GM12874 (cell line): ENCODE results near the gene SPON2.

Experiments
- TF ChIP-seq, protein P1 (sequence below): IDR thresholded peaks from 2 replicates; pipeline ENCODE4 v1.5.1; 2011; ENCODE audit warnings: low read depth, mild to moderate bottlenecking, control low read depth, low read length, moderate library complexity; ENCODE audit not compliant: insufficient read depth

The SPON2 gene

DNA sequence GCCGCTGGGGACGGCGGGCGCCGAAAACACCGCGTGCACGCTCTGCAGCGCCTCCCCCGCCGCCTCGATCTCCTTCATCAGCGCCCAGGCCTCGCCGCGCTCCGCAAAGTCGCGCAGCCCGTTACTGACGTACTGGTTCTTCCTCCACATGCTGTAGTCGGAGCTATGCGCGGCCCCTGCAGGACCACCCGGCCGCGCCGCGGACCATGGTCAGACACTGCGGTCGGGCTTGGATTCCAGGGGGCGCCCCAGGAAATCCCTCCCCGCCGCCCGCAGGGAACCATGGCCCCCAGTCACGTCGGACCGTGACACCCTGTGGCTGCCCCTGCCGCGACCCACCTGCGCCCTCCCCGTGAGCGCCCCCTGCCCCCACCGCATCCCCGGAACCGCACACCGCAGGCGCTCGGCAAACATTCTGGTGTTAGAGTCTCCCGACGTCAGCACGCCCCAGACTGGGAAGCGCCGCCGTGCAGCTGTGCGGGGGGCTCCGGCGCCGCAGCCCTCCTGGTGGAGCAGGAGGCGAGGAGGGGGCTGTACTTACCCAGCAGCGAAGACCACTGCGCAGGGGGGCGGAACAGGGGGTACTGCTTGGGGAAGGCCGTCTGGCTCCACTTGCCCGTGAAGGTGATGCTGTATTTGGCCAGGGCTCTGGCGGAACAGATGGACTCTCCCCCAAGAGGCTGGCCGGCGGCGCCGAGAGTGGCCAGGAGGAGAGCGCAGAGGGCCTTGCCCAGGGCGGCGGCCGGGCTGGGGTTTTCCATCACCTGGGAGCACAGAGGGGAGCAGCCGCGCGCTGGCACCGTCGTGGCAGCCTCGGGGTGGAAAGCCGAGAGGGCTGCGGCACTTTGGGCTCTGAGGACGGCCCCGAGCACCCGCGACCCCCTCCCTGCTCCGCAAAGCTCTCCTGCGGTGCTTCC lies 814 bp downstream of the SPON2 start:
- TF ChIP-seq, protein P1, sequence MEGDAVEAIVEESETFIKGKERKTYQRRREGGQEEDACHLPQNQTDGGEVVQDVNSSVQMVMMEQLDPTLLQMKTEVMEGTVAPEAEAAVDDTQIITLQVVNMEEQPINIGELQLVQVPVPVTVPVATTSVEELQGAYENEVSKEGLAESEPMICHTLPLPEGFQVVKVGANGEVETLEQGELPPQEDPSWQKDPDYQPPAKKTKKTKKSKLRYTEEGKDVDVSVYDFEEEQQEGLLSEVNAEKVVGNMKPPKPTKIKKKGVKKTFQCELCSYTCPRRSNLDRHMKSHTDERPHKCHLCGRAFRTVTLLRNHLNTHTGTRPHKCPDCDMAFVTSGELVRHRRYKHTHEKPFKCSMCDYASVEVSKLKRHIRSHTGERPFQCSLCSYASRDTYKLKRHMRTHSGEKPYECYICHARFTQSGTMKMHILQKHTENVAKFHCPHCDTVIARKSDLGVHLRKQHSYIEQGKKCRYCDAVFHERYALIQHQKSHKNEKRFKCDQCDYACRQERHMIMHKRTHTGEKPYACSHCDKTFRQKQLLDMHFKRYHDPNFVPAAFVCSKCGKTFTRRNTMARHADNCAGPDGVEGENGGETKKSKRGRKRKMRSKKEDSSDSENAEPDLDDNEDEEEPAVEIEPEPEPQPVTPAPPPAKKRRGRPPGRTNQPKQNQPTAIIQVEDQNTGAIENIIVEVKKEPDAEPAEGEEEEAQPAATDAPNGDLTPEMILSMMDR, result no peak

DNA sequence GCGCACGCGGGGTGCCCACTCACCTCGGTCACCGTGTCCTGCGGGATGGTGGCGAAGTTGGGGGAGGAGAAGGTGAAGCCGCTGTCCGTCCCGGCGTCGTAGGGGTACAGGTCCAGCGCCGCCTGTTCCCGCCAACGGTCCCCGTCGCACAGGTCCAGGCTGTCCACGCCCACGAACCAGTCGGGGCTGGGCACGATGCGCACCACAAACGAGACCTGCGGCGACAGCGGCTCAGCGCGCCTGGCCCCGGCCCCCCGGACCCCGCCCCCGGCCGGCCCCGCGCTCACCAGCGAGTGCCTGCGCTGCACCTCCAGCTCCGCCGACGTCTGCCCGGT lies 1.4 kb downstream of the SPON2 start:
- TF ChIP-seq, protein P1, result no peak

DNA sequence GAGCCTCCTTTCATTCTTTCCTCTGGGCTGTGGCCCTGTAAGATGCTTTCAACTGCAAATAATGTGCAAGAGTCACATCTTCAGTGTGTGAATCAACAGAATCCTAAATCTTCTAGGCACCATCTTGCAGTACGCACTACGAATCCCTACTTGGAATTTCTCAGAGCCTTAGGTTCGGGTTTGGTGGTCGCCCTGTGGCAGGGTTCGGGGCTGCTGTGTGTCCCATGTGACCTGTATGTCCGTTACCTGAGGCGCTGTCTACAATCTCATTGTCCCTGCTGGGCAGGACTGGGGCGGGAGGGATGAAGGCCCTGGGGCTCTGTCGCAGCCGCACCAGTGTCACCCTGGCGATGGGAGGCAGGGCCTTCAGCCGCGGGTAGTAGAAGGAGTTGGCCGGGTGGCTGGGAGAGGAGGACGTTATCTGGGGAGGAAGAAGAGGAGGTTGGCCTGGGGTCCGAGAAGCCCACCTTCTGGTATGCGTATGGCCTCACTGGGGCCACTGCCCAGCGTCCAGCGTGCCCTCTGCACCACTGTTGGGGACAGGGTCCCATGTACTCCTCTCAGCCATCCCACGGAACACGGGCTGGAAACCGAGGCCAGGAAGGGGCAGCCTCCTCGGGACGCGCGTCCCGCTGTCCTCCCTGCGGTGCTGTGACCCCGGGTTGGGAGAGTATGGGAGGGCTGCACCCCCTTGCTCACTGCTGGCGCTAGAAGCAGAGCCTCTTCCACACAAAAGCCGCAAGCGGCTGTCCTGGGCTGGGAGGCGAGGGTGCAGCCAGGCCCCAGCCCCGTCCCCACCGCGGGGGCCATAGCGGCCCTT lies 2.0 kb downstream of the SPON2 start:
- TF ChIP-seq, protein P1, result no peak

DNA sequence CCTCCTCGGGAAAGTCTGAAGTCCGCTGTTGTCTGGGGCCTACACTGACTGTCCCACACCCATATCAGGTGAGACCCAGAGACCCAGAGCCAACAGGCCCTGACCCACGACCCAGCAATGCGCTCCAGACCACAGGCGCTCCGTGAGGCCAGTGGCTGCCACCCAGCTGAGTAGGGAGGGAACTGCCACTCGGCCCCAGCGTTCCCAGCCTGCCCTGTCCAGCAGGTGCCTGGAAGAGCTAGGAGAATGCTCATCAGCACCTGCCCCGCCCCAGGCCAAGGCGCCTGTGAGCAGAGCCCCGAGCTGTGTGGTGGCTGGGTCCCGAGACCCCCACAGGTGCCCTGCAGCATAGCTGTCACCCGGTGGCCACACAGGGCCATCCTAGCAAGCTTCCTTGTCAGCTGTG lies 2.7 kb downstream of the SPON2 start:
- TF ChIP-seq, protein P1, result no peak

DNA sequence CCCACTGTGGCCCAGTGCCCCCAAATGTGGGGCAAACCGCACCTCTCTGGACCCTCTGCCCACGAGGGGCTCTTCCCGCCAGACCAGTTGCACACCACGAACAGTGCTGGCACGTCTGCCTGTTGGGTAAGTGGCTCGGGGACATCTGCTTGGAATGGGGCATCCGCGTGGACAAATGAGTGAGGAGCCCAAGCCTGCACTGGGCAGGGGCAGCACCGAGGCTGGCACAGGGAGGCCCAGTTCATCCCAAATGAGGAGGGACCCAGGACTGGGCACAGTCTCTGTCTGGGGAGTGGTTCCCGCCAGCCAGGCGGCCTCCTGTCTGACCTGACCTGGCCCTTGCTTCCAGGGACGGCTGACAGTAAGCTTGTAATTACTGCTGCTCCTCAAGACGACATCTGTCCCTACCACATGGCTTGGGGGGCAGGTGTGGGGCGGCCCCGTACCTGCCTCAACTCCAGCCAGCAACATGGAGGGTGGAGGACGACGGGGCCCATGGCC lies 3.2 kb downstream of the SPON2 start:
- TF ChIP-seq, protein P1, result no peak

DNA sequence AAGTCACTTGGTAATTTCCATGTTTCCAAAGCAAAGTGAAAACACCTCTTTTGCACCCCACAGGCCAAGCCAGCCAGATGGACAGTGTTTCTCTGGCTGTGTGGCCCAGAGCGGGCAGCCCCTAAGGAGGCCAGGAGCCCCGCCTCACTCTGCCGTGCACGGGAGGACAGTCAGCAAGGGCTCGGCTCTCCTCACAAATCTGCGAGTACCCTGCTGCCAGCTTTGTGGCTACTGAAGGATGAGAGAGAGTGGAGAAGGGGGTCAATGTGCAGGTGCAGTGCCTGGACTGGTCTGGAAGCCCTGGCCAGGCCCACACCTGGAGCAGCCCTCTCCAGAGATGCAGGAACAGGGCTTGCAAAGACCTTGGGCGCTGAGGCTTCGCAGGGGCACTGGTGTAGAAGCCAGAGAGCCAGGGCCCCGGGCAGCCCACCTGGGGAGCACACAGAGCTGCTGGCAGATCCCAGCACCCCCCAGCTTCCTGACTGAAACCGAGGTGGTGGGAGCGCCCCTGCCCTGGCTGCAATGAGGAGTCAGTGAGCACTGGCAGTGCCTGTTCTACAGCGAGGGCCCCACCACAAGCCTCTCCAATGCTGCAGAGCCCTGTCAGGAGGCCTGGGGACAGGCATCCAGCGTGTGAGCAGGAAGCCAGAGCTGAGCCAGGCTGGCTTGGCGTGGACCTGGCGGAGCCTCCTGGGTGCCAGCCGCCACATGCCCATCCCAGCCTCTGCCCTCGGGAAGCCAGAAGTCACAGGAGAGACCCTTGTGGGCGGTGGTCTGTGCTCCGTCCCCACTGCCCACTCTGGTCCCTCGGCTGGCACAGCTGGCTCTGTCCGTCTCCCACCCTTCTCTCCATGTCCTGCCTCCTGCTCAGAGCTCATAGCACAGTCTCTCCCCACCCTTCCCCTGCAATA lies 3.9 kb downstream of the SPON2 start:
- TF ChIP-seq, protein P1, result no peak
